Activated CD8-positive, alpha-beta T cell treated with anti-CD3 and anti-CD28 coated beads for 36 hours (primary cell): Measurements from ENCODE around the gene NEK3. TPM values are rescaled to one million over a fixed set of nuclear protein-coding genes. Genes with fewer than 3 reads are reported as not detected.
"Not testable (repeated sequence)": the region's sequence is repeated elsewhere in the genome, so short reads cannot be mapped to it uniquely, and the experiment has no call there.

Source experiments
- ATAC-seq: fragments of 200-7000 bp; cut with Tn5 transposase; one replicate; pipeline ENCODE4 v1.10.0; 2021; ENCODE audit warnings: mild to moderate bottlenecking, moderate library complexity
- CTCF ChIA-PET: fragments of 350-600 bp; sonication (Branson Sonifier 250); formaldehyde crosslinking; loops from one replicate; lab custom pipeline; 2021; ENCODE audit warnings: antibody characterized with exemption; lab: Charles Lee
- POLR2A ChIA-PET: fragments of 350-600 bp; sonication (Branson Sonifier 250); formaldehyde crosslinking; loops from one replicate; lab custom pipeline; 2021; ENCODE audit warnings: antibody characterized with exemption; lab: Charles Lee
- DNase-seq: peaks from one replicate; pipeline ENCODE4 v3.0.0-alpha.2; 2020
- H3K27ac Mint-ChIP-seq: one replicate; pipeline ENCODE4 v1.8.0; 2021; ENCODE audit warnings: mild to moderate bottlenecking, mixed read lengths
- H3K27me3 Mint-ChIP-seq: one replicate; pipeline ENCODE4 v1.8.0; 2021; ENCODE audit warnings: mixed read lengths
- H3K36me3 Mint-ChIP-seq: one replicate; pipeline ENCODE4 v1.8.0; 2021; ENCODE audit warnings: low read depth, mixed read lengths
- H3K4me1 Mint-ChIP-seq: one replicate; pipeline ENCODE4 v1.8.0; 2021; ENCODE audit warnings: low read depth, mixed read lengths
- H3K4me3 Mint-ChIP-seq: one replicate; pipeline ENCODE4 v1.8.0; 2021; ENCODE audit warnings: mild to moderate bottlenecking, moderate library complexity, mixed read lengths
- H3K9me3 Mint-ChIP-seq: one replicate; pipeline ENCODE4 v1.8.0; 2021; ENCODE audit warnings: mixed read lengths
- intact Hi-C: fragments of 100-400 bp; cut with micrococcal nuclease; formaldehyde crosslinking; loops from one replicate; pipeline ENCODE4 v1.10.0; 2022
- total RNA-seq, 2 experiments: library from RNA; stranded (reverse); gene quantifications; one replicate each; pipeline ENCODE4 v1.2.3, GENCODE V29; 2021
- TF ChIP-seq, protein P1 (sequence below): fragments of 200-600 bp; IDR thresholded peaks from one replicate; pipeline ENCODE4 v1.8.0; 2022; ENCODE audit warnings: antibody characterized with exemption, mild to moderate bottlenecking

NEK3 gene
- total RNA-seq, 2 experiments from 2014 or later = 1.5 to 1.9 TPM

- DNase-seq = no peak
- ChIA-PET POLR2A (no interaction called here), CTCF (no interaction called here)
- Mint-ChIP-seq H3K36me3 (no peaks in the 10 kb centered on the region), H3K4me1 (no peaks in the 10 kb centered on the region), H3K27me3 (no peaks in the 10 kb centered on the region), H3K27ac (no peak overlapping the region), H3K9me3 (no peaks in the 10 kb centered on the region), H3K4me3 (no peak overlapping the region)
- intact Hi-C loops = no loop called here
- no peak for ATAC-seq
- TF ChIP-seq, protein P1, sequence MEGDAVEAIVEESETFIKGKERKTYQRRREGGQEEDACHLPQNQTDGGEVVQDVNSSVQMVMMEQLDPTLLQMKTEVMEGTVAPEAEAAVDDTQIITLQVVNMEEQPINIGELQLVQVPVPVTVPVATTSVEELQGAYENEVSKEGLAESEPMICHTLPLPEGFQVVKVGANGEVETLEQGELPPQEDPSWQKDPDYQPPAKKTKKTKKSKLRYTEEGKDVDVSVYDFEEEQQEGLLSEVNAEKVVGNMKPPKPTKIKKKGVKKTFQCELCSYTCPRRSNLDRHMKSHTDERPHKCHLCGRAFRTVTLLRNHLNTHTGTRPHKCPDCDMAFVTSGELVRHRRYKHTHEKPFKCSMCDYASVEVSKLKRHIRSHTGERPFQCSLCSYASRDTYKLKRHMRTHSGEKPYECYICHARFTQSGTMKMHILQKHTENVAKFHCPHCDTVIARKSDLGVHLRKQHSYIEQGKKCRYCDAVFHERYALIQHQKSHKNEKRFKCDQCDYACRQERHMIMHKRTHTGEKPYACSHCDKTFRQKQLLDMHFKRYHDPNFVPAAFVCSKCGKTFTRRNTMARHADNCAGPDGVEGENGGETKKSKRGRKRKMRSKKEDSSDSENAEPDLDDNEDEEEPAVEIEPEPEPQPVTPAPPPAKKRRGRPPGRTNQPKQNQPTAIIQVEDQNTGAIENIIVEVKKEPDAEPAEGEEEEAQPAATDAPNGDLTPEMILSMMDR = no peak
Measured at GRCh38 chr13:52096748-52097147, 62.6 kb downstream of the NEK3 start.

DNA sequence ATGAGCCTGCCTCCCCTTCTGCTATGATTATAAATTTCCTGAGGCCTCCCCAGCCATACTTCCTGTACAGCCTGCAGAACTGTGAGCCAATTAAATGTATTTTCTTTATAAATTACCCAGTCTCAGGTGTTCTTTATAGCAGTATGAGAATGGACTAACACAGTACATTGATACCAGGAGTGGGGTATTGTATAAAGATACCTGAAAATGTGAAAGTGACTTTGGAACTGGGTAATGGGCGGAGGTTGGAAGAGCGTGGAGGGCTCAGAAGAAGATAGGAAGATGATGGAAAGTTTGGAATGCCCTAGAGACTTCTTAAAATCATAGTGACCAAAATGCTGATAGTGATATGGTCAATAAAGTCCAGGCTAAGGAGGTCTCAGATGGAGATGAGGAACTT lies 63.3 kb downstream of the NEK3 start:
- ATAC-seq (no peak), DNase-seq (no peak)
- ChIA-PET CTCF (no interaction called here), POLR2A (no interaction called here)
- Mint-ChIP-seq H3K27me3 (no peaks in the 10 kb centered on the region), H3K9me3 (no peaks in the 10 kb centered on the region), H3K27ac (no peak overlapping the region), H3K4me3 (no peak overlapping the region), H3K4me1 (no peaks in the 10 kb centered on the region), H3K36me3 (no peaks in the 10 kb centered on the region)
- intact Hi-C loops = no loop called here
- TF ChIP-seq, protein P1 = no peak

GRCh38 chr13:52092087-52092486 lies 67.3 kb downstream of the NEK3 start:
- H3K4me1 Mint-ChIP-seq = no peaks in the 10 kb centered on the region
- intact Hi-C loops = no loop called here
- CTCF ChIA-PET = no interaction called here
- H3K27ac Mint-ChIP-seq = no peak overlapping the region
- no peak overlapping the region for H3K4me3 Mint-ChIP-seq
- no peaks in the 10 kb centered on the region for H3K9me3 Mint-ChIP-seq
- no peaks in the 10 kb centered on the region for H3K27me3 Mint-ChIP-seq
- ATAC-seq = no peak
- POLR2A ChIA-PET = no interaction called here
- TF ChIP-seq, protein P1 = no peak
- no peaks in the 10 kb centered on the region for H3K36me3 Mint-ChIP-seq
- DNase-seq = no peak

GRCh38 chr13:52091473-52091872 lies 67.9 kb downstream of the NEK3 start:
- Mint-ChIP-seq H3K36me3 (no peaks in the 10 kb centered on the region), H3K27ac (no peak overlapping the region), H3K4me1 (no peaks in the 10 kb centered on the region), H3K27me3 (no peaks in the 10 kb centered on the region), H3K9me3 (no peaks in the 10 kb centered on the region), H3K4me3 (no peak overlapping the region)
- intact Hi-C loops = no loop called here
- POLR2A ChIA-PET = no interaction called here
- CTCF ChIA-PET = no interaction called here
- ATAC-seq (no peak), DNase-seq (no peak)
- TF ChIP-seq, protein P1 = no peak

DNA sequence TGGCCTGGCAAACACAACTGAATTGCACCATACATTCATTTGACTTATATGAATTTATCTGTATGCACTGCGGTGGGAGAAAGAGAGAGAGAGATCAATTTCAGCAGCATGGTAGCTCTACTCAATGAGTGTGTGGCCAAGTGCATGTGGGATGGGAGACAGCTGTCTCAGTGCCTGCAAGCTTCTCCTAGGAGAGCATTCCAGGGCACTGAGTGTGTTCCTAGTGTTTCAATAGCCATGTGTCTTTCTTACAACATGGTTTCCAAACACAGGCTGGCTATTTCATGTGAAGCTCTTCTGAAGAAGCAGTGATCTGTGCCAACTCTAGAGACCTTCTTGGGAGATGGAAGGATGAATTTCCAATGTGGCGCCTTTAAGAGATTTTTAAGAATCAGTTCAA lies 74.0 kb downstream of the NEK3 start:
- no peak for DNase-seq
- CTCF ChIA-PET = interaction anchor here (1.0 to 1.1 kb wide), 2 partner anchors 14 to 42 kb away, joined by 3 read pairs; no protein-coding TSS in a partner anchor
- Mint-ChIP-seq H3K4me3 (no peak overlapping the region), H3K9me3 (no peaks in the 10 kb centered on the region), H3K4me1 (no peaks in the 10 kb centered on the region), H3K36me3 (no peaks in the 10 kb centered on the region), H3K27me3 (peaks cover 1% of the 10 kb centered on the region), H3K27ac (no peak overlapping the region)
- TF ChIP-seq, protein P1 = no peak
- POLR2A ChIA-PET = no interaction called here
- ATAC-seq = no peak
- intact Hi-C loops = no loop called here

- ATAC-seq, H3K36me3 Mint-ChIP-seq, H3K4me1 Mint-ChIP-seq, H3K27me3 Mint-ChIP-seq, intact Hi-C loops, H3K4me3 Mint-ChIP-seq, POLR2A ChIA-PET, DNase-seq, H3K9me3 Mint-ChIP-seq, H3K27ac Mint-ChIP-seq: not testable (repeated sequence)
- CTCF ChIA-PET = interaction anchor here (1.1 kb wide), 1 partner anchor 14 kb away, joined by 3 read pairs; no protein-coding TSS in a partner anchor
Measured at GRCh38 chr13:52084981-52085380, 74.4 kb downstream of the NEK3 start.
